Endothelial cell of umbilical vein (primary cell): Measurements from ENCODE around the gene GZF1.

ENCODE experiments used
- EZH2 ChIP-seq: IDR thresholded peaks from 2 replicates; pipeline ENCODE4 v1.6.1; 2012; ENCODE audit warnings: borderline replicate concordance, low read depth, mild to moderate bottlenecking, moderate library complexity, low read length, inconsistent platforms; ENCODE audit not compliant: severe bottlenecking
- POLR2A ChIP-seq: IDR thresholded peaks from 2 replicates; pipeline ENCODE4 v1.6.1; 2012; ENCODE audit warnings: low read depth, mild to moderate bottlenecking, control low read depth, low read length
- TF ChIP-seq, protein P1 (sequence below): IDR thresholded peaks from 2 replicates; pipeline ENCODE4 v1.6.1; 2011; ENCODE audit not compliant: insufficient read depth, insufficient read length

DNA sequence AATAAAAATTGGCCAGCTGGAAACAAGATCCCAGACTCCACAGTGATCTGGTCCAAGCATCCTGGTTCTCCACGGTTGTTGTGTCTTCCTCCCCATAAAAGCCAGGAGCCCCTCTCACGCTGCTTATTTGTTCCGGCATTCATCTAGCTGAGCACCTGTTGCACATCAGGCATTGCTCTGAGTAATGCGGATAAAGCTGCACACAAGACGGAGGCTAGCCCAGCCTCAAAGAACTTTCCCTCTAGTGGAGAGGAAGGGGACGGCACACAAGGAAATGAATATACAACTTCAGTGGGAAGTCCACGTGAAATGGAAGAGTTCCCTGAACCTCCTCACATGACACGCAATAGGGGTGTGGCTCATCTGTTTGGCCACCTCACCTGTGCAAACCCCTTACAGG, 41.7 kb upstream of the GZF1 start:
- TF ChIP-seq EZH2, result no peak
- no peak for TF ChIP-seq POLR2A
- TF ChIP-seq, protein P1, sequence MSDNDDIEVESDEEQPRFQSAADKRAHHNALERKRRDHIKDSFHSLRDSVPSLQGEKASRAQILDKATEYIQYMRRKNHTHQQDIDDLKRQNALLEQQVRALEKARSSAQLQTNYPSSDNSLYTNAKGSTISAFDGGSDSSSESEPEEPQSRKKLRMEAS, result no peak
